BE2C (cell line): ENCODE data around the gene ENO2.

Experiments used
- DNase-seq: peaks from one replicate; pipeline ENCODE4 v3.0.0-alpha.2; 2020
- H3K27me3 ChIP-seq: fragments of 250-450 bp; sonication (Bioruptor Pico); 2 replicates; pipeline ENCODE4 v1.5.1; 2020; ENCODE audit warnings: mild to moderate bottlenecking
- H3K36me3 ChIP-seq: fragments of 250-450 bp; sonication (Bioruptor Pico); 2 replicates; pipeline ENCODE4 v1.5.1; 2020; ENCODE audit warnings: mild to moderate bottlenecking
- H3K4me1 ChIP-seq: fragments of 250-450 bp; sonication (Bioruptor Pico); 2 replicates; pipeline ENCODE4 v1.5.1; 2020
- H3K4me3 ChIP-seq: 2 replicates; pipeline ENCODE4 v1.5.1; 2011; ENCODE audit warnings: low read depth, low read length
- H3K9me3 ChIP-seq: fragments of 250-450 bp; sonication (Bioruptor Pico); 2 replicates; pipeline ENCODE4 v1.5.1; 2020
- CTCF ChIP-seq: IDR thresholded peaks from 2 replicates; pipeline ENCODE4 v1.5.1; 2012; ENCODE audit warnings: mild to moderate bottlenecking, low read depth, low read length

Gene ENO2

DNA sequence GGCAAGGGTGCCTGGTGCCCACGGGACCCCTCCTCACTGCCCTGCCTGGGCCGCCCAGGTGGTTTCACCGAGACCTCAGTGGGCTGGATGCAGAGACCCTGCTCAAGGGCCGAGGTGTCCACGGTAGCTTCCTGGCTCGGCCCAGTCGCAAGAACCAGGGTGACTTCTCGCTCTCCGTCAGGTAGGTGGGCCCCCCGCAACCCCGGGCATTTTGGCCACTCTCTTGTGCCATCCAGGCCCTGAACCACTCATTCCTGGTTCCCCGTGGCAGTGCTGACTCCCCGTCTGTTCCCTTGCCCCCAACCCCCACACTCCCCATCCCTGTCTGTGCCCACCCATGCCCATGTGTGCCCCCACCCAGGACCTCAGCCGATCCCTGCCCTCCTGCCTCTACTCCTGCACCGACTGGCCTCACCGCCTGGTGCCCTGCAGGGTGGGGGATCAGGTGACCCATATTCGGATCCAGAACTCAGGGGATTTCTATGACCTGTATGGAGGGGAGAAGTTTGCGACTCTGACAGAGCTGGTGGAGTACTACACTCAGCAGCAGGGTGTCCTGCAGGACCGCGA, 37.3 kb downstream of the ENO2 start:
- Histone ChIP-seq H3K27me3 (no peaks in the 10 kb centered on the region), H3K4me1 (no peaks in the 10 kb centered on the region), H3K4me3 (no peak overlapping the region), H3K9me3 (no peaks in the 10 kb centered on the region), H3K36me3 (no peaks in the 10 kb centered on the region)
- no peak for TF ChIP-seq CTCF
- no peak for DNase-seq

DNA sequence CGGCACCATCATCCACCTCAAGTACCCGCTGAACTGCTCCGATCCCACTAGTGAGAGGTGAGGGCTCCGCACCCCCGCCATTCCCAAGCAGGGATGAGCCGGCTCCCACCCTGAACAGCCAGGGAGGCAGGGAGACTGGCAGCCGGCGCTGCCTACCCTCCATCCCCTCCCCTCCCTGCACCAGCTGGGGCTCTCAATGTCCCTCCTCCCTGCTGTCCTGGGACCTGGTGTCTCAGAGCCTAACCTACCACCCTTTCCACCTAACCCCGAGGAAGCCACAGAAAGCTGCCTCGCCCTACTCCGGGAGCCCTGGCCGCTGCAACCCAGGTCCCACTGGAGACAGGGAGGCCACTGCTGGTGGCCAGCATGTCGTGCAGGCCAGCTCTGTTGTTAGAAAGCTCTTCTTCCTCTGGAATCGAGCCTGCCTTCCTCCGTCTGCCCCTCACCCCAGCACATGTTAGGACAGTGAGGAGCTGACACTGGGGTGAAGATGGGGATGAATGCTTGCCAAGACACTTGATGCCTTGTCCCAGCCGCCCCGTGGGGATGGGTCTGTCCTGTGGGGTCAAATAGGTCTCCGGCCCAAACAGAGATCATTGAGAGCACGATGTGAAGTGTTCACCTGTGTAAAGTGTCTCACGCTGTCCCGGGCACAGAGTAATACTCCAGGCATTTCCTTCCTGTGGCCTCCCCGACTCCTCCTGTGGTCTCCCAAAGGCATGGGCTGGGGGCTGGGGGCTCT, 37.9 kb downstream of the ENO2 start:
- no peak for TF ChIP-seq CTCF
- H3K4me3 ChIP-seq: no peak overlapping the region
- H3K4me1 ChIP-seq: no peaks in the 10 kb centered on the region

GRCh38 chr12:6952863-6953441, 38.6 kb downstream of the ENO2 start:
- H3K4me3 ChIP-seq: no peak overlapping the region
- H3K27me3 ChIP-seq: no peaks in the 10 kb centered on the region
- no peaks in the 10 kb centered on the region for H3K4me1 ChIP-seq
- no peak for TF ChIP-seq CTCF
- DNase-seq: no peak
- H3K9me3 ChIP-seq: no peaks in the 10 kb centered on the region
- no peaks in the 10 kb centered on the region for H3K36me3 ChIP-seq

More for the DNA sequence above, 37.9 kb downstream of the ENO2 start:
- Histone ChIP-seq H3K36me3 (no peaks in the 10 kb centered on the region), H3K9me3 (no peaks in the 10 kb centered on the region), H3K27me3 (no peaks in the 10 kb centered on the region)
- DNase-seq: no peak

DNA sequence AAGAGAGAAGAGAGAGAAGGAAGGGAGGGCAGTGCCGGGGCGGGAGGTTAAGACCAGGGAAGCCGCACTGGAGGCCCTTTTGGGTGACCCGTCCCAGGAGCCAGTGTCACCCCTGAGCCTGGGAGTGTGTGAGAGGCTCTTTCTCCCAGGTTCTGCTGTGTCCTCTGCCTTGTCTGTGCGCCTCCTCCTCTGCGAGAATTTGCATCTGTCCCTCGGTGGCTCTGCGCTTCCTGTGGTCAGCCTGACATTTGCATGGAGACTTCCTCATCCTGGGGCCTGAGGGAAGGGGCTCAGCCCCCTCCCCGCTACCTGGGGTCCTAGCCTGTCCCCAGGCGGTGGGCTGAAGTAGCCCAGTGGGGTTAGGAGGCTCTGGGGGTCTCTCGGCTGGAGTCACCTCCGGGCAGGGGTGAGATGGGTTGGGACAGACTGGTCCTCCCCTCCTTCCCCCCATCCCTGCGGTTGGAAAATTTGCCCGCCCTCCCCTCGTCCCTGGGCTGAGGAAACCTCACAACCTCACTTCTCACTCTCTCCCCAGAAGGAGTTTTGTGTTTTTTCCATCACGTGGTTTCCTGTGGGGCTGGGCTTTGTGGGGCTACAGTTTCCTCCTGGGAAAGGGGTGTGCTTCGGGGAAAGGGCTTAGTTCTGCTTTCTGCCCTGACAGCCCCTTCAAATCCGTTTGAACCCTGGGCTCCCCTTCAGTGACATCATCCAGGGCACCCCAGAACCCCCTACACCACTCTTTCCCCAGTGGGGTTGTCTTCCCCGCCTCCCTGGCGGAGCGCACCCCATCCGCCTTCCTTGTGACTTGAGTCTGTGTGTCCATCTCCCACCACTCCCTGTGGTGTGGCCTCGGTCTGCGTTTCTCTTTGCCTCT, 39.3 kb downstream of the ENO2 start:
- no peak overlapping the region for H3K4me3 ChIP-seq
- no peak for DNase-seq
- no peaks in the 10 kb centered on the region for H3K9me3 ChIP-seq
- H3K4me1 ChIP-seq: no peaks in the 10 kb centered on the region
- H3K36me3 ChIP-seq: no peaks in the 10 kb centered on the region
- H3K27me3 ChIP-seq: no peaks in the 10 kb centered on the region
- no peak for TF ChIP-seq CTCF

DNA sequence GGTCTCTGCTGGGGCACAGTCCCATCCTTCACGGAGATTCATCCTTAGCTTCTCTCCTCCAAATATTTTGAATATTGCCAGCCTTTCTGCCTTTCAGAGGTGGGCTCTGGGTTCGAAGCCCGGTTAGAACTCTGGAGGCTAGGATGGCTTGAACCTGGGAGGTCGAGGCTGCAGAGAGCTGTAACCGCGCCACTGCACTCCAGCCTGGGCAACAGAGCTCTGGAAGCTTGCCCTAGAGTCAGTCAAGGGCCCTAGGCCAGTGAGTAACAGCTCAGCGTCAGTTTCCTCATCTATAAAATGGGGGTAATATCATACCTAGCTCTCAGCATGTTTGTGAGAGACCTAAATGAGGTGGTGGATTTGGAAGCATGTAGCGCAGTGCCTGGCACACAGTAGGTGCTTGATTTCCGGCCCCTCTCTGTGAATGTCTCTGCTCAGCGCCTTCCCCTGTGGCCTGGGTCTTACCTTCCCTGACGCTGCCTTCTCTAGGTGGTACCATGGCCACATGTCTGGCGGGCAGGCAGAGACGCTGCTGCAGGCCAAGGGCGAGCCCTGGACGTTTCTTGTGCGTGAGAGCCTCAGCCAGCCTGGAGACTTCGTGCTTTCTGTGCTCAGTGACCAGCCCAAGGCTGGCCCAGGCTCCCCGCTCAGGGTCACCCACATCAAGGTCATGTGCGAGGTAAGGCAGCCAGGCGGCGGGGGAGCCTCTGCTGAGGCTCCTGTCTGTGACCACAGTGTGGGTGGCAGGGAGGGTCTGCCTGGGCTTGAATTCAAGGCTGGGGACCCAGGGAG, 40.1 kb downstream of the ENO2 start:
- Histone ChIP-seq H3K4me3 (no peak overlapping the region), H3K4me1 (no peaks in the 10 kb centered on the region), H3K9me3 (no peaks in the 10 kb centered on the region), H3K27me3 (no peaks in the 10 kb centered on the region), H3K36me3 (no peaks in the 10 kb centered on the region)
- no peak for DNase-seq
- TF ChIP-seq CTCF: no peak
